Prostate gland (tissue), 2 donors: Measurements from ENCODE around the gene CCL27.

Experiments
- POLR2A ChIP-seq: fragments of 450-650 bp; IDR thresholded peaks from one replicate; pipeline ENCODE4 v1.6.1; 2016; ENCODE audit warnings: antibody characterized with exemption, mild to moderate bottlenecking
- POLR2AphosphoS5 ChIP-seq: sonication (generic); formaldehyde crosslinking; IDR thresholded peaks from one replicate; pipeline ENCODE4 v1.6.1; 2017; ENCODE audit warnings: antibody characterized with exemption
- TF ChIP-seq, protein P1 (sequence below), 4 experiments: fragments of 200-600 bp in 2 of 4; fragments of 450-650 bp in 2 of 4; sonication (generic) in 2 of 4; IDR thresholded peaks; 1 replicate in 3 of 4; 2 replicates in 1 of 4; pipeline ENCODE4 v1.5.1; 2016 to 2019; ENCODE audit warnings: antibody characterized with exemption in 4 of 4, mild to moderate bottlenecking in 2 of 4, moderate library complexity in 2 of 4

- TF ChIP-seq, protein P1, sequence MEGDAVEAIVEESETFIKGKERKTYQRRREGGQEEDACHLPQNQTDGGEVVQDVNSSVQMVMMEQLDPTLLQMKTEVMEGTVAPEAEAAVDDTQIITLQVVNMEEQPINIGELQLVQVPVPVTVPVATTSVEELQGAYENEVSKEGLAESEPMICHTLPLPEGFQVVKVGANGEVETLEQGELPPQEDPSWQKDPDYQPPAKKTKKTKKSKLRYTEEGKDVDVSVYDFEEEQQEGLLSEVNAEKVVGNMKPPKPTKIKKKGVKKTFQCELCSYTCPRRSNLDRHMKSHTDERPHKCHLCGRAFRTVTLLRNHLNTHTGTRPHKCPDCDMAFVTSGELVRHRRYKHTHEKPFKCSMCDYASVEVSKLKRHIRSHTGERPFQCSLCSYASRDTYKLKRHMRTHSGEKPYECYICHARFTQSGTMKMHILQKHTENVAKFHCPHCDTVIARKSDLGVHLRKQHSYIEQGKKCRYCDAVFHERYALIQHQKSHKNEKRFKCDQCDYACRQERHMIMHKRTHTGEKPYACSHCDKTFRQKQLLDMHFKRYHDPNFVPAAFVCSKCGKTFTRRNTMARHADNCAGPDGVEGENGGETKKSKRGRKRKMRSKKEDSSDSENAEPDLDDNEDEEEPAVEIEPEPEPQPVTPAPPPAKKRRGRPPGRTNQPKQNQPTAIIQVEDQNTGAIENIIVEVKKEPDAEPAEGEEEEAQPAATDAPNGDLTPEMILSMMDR (IDR thresholded peaks at IDR 0.05), result no peak
- TF ChIP-seq POLR2AphosphoS5 (no peak), POLR2A (no peak)
Measured at GRCh38 chr9:34635556-34635955, 26.9 kb downstream of the CCL27 start.
